ENCODE data around the gene SPTB. TPM values are rescaled to one million over a fixed set of nuclear protein-coding genes. Genes with fewer than 3 reads are reported as not detected.

The SPTB gene
- total RNA-seq = not detected in 2 replicates

DNA sequence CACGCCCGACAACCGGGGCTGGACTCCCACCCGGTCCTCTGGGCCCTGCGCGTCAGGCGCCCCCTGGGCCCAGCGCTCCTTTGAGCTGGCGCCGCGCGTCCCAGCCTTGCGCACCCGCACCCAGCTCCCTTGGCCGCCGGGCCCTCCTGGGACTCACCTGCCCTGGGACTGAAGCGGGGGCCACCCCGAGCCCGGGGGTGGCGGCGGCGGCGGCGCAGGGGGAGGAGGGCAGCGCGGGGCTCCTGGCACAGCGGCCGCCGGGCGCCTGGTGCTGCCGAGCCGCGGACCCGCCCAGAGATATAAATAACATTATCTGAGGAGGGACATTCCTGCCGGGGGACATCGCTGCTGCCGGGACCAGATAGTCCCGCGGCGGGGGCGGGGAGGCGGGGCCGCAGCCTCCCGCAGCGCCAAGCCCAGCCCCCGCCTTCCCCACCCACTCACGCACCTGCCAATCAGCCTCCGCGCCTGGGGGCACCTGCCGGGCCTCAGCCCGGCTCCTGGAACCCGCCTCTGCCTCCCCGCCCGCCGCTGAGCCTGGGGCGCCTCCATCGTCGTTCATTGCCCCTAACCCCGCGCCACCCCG, at the start of gene SPTB:
SPTB (minus strand) TSS at position 273 of the 586 bp plus-strand sequence. CDS start 56,813 bp downstream, outside the sequence.

GRCh38 chr14:64914237-64915028, 34.7 kb upstream of the SPTB start, which contains the start of gene CHURC1:
Gene CHURC1 (plus strand): TSS chr14:64914455. CDS start chr14:64914496, 41 bp downstream.

DNA sequence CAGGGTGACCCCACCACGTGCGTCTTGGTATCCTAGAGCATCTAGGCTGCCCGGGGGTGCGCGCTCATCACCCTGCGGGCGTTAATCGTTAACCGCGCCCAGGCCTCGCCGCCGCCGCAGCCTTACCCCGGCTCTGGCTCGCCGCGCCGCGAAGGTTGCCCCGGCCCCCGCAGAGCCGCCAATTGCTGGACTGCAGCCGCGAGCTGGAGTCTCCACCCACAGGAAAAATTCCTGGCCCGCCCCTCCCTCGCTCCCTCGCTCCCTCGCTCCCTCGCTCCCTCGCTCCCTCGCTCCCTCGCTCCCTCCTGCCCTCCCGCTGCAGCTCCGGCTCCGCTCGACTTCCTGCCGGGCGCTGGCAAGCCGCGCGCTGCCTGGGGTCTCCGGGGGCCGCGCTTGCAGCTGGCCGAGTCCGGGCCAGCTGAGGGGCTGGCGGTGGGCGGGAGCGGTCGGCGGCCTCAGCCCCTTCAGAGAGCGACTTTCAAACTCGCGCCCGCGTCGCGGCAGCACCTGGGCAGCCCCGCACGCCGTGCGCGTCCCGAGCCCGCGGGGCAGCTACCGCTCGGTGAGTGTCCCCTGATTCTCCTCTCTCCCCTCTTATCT, 175.5 kb downstream of the SPTB start, which contains the start of gene PLEKHG3:
PLEKHG3 (plus strand) TSS at position 282 of the 600 bp plus-strand sequence. CDS start 23,208 bp downstream, outside the sequence.

Other genes starting within 250 kb of the SPTB start
- gene PLEKHG3, start 175.5 kb downstream of the SPTB start, total RNA-seq = 1.9 and 4.1 TPM in 2 replicates
- 64.6 and 78.1 TPM in 2 replicates for gene CHURC1, start 34.5 kb upstream of the SPTB start, total RNA-seq
- gene GPX2, start 62.8 kb upstream of the SPTB start, total RNA-seq = not detected in 2 replicates
- gene RAB15, start 92.4 kb upstream of the SPTB start, total RNA-seq = 6.2 and 7.9 TPM in 2 replicates
- gene FNTB, start 107.0 kb upstream of the SPTB start, total RNA-seq = 6.8 and 10.0 TPM in 2 replicates
- 31.5 and 36.8 TPM in 2 replicates for gene MAX, start 222.6 kb upstream of the SPTB start, total RNA-seq

All from epithelial cell of umbilical artery (primary cell).